Colonic mucosa (tissue), 4 donors: ENCODE data around the gene SPATA31A3. TPM values are rescaled to one million over a fixed set of nuclear protein-coding genes. Genes with fewer than 3 reads are reported as not detected.
"Not testable (repeated sequence)": the region's sequence is repeated elsewhere in the genome, so short reads cannot be mapped to it uniquely, and the experiment has no call there.

Source experiments
- DNase-seq: peaks from one replicate; pipeline ENCODE4 v3.0.0-alpha.2; 2020
- H3K27ac ChIP-seq: fragments of 200-600 bp; one replicate; pipeline ENCODE4 v1.8.0; 2021
- H3K27me3 ChIP-seq: fragments of 200-600 bp; one replicate; pipeline ENCODE4 v1.8.0; 2021
- H3K36me3 ChIP-seq: fragments of 200-600 bp; one replicate; pipeline ENCODE4 v1.8.0; 2021
- H3K4me1 ChIP-seq: fragments of 200-600 bp; one replicate; pipeline ENCODE4 v1.8.0; 2021; ENCODE audit warnings: mild to moderate bottlenecking
- H3K4me3 ChIP-seq: fragments of 200-600 bp; one replicate; pipeline ENCODE4 v1.8.0; 2021
- H3K9ac ChIP-seq, 2 donors: one replicate each; pipeline ENCODE4 v1.7.0; 2013; ENCODE audit warnings: control low read depth in 2 of 2, low read depth in 2 of 2, low read length in 2 of 2
- H3K9me3 ChIP-seq: fragments of 200-600 bp; one replicate; pipeline ENCODE4 v1.8.0; 2021
- intact Hi-C: fragments of 100-400 bp; cut with DNase I; formaldehyde crosslinking; loops from one replicate; pipeline ENCODE4 v1.14.1; 2022
- total RNA-seq, 2 donors: library from RNA; stranded (reverse); fragmentation: NEBNext Ultra II Directional in 1 of 2; extraction: Animal tissue kit (Norgen Biotek cat#: 25700) in 1 of 2; gene quantifications; one replicate each; pipeline ENCODE4 v1.2.1, GENCODE V29; 2021
- donor health status: healthy.
- donor health status: DM: no; HTN: no; CAD: no.
- donor health status: DM: no; HTN: no; CAD: no.

SPATA31A3 gene
- total RNA-seq: not detected

DNA sequence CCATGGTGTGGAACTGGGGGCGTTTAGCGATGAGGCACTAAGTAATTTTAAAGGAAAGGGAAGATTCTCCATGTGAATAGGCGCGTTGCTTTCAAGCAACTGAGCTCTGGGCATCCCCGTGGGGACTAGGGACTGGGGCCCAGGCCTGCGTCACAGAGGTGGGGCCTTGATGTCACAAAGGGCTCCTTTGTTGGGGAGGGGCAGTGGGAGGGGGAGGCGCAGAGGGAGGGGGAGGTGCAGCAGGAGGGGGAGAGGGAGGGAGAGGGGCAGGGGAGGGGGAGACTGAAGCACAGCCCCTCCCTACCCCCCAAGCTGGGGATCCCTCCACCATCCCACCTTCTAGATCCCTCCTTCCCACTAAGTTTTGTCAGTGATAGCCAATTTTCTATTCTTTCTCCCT lies at the start of gene SPATA31A3:
SPATA31A3 (minus strand) TSS at position 101 of the 400 bp plus-strand sequence; CDS start at position 72, 29 bp downstream.
- H3K4me3 ChIP-seq, DNase-seq, H3K4me1 ChIP-seq, H3K27ac ChIP-seq, H3K9ac ChIP-seq, H3K27me3 ChIP-seq, H3K36me3 ChIP-seq, H3K9me3 ChIP-seq, intact Hi-C loops: not testable (repeated sequence)

DNA sequence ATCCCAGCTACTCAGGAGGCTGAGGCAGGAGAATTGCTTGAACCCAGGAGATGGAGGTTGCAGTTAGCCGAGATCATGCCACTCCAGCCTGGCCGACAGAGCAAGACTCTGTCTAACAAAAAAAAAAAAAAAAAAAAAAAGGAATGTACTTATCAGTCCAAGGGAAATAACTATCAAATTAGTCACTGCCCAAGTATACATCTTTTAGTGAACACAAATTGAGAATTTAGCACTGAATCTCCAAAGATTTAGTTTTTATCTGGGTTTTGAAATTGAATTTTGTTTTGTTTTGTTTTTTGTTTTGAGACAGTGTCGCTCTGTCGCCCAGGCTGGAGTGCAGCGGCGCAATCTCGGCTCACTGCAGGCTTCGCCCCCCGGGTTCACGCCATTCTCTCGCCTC lies 39.8 kb downstream of the SPATA31A3 start:
- H3K27ac ChIP-seq, H3K4me1 ChIP-seq, H3K36me3 ChIP-seq, H3K4me3 ChIP-seq, H3K9me3 ChIP-seq, DNase-seq, H3K27me3 ChIP-seq, intact Hi-C loops, H3K9ac ChIP-seq: not testable (repeated sequence)

DNA sequence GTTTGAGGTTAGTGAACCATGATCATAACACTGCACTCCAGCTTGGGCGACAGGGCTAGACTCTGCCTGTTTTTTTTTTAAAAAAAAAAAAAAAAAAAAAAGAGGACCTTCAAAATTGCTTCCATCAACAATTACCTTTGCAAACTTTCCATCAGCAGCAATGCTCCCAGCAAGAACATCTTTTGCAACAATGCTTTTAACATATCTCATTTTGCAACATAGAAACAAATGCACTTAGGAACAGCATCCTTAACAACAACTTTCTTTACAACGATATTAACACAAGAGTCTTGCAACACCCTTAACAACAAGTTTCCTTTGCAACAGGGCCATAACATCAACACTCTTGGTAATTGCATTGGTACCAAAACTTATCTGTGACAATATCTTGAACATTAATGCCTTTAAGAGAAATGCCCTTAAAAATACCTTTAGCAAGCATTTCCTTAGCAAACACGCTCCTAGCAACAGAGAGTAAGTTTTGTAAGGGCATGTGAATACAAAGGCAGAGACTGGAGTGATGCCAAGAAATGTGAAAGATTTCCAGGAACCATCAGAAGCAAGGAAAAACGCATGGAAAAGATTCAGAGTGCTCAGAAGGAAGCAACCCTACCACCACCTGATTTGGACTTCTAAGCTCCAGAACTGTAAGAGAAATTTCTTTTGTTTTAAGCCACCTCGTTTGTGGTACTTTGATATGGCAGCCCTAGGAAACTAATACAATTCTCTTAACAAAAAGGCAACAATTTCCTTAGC lies 49.8 kb downstream of the SPATA31A3 start:
- H3K9ac ChIP-seq, H3K4me1 ChIP-seq, DNase-seq, intact Hi-C loops, H3K4me3 ChIP-seq, H3K27me3 ChIP-seq, H3K27ac ChIP-seq, H3K9me3 ChIP-seq, H3K36me3 ChIP-seq: not testable (repeated sequence)

DNA sequence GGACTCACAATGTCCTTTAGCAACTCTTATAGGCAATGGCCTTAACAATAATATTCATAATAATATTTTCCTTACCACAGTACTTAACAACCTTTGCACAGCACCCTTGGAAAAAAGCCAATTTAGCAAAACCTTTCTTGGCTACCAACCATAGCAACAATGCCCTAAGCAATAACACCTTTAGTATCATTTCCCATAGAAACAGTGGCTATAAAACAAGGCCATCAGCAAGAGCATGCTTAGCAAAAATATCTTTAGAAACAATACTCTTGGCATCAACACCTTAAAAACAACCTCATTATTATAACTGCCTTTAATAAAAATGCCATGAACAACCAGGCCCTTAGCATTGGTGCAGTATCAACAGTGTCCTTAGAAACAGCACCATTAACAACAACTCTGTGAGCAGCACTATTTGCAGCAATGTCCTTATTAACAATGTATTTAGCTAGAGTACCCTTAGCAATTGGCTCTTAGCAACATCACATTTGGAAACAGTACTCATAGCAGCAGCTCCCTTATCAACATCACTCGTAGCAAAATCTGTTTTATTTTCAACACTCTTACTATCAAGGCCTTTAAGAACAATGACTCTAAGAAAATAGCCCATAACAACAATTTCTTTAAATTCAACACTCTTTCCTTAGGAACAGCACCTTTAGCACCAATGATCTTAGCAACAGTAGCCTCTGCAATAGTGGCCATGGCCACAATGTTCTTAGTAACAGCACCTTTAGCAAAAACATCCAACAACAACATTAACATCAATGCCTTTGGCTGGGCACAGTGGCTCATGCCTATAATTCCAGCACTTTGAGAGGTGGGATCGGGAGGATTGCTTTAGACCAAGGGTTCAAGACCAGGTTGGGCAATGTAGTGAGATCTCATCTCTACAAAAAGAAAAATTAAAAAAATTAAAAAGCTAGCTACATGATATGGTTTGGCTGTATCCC lies 52.2 kb downstream of the SPATA31A3 start:
- H3K4me3 ChIP-seq, H3K9ac ChIP-seq, H3K27ac ChIP-seq, DNase-seq, intact Hi-C loops, H3K9me3 ChIP-seq, H3K4me1 ChIP-seq, H3K36me3 ChIP-seq, H3K27me3 ChIP-seq: not testable (repeated sequence)

DNA sequence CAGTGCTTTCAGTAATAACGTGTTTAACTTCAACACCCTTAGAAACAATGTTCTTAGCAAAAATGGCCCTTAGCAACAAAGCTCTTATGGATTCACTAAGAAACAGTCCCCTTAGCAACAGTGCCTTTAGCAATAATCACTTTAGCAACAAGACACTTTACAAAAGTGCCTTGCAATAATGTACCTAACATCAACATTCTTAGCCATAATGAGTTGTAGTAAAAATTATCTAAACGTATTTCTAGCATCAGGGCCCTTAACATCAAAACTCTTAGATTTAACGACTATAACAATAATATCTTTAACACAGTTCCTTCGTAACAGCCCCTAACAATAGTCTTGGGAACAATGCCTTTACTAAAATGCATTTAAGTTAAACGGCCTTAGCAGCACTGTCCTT lies 54.0 kb downstream of the SPATA31A3 start:
- H3K27me3 ChIP-seq, H3K4me1 ChIP-seq, DNase-seq, H3K27ac ChIP-seq, H3K4me3 ChIP-seq, H3K9me3 ChIP-seq, H3K9ac ChIP-seq, H3K36me3 ChIP-seq, intact Hi-C loops: not testable (repeated sequence)

DNA sequence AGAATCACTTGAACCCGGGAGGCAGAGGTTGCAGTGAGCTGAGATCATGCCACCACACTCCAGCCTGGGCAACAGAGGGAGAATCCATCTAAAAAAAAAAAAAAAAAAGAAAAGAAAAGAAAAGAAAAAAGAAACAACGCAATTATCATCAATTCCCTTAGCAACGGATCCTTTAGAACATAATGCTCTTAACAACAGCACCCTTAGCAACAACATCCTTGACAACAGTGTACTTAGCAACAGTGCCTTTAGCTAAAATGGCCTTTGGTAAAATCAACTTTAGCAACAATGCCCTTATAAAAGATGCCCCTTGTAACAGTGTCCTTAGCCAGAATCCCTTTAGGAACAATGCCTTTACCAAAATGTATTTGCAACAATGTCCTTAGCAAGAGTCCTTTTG lies 54.7 kb downstream of the SPATA31A3 start:
- H3K36me3 ChIP-seq, H3K9ac ChIP-seq, H3K27me3 ChIP-seq, H3K4me1 ChIP-seq, H3K4me3 ChIP-seq, H3K27ac ChIP-seq, intact Hi-C loops, H3K9me3 ChIP-seq, DNase-seq: not testable (repeated sequence)

Other genes starting within 250 kb of the SPATA31A3 start
- 1 to 10 TPM; 2.5 to 3.2 TPM for gene ZNF658, start 91.8 kb downstream of the SPATA31A3 start, total RNA-seq